Ishikawa (cell line): ENCODE data around the gene GIGYF1.

Source experiments
- CREB1 ChIP-seq: IDR thresholded peaks from 2 replicates; pipeline ENCODE4 v1.6.1; 2012; ENCODE audit warnings: low read depth
- EGR1 ChIP-seq: IDR thresholded peaks from 2 replicates; pipeline ENCODE4 v1.6.1; 2012
- EP300 ChIP-seq: IDR thresholded peaks from 2 replicates; pipeline ENCODE4 v1.6.1; 2012; ENCODE audit warnings: borderline replicate concordance
- NFIC ChIP-seq: IDR thresholded peaks from 2 replicates; pipeline ENCODE4 v1.6.1; 2012
- RAD21 ChIP-seq: IDR thresholded peaks from 2 replicates; pipeline ENCODE4 v1.6.1; 2012; ENCODE audit warnings: low read depth
- REST ChIP-seq: IDR thresholded peaks from 2 replicates; pipeline ENCODE4 v1.6.1; 2012; ENCODE audit warnings: low read depth, mild to moderate bottlenecking
- TAF1 ChIP-seq: IDR thresholded peaks from 2 replicates; pipeline ENCODE4 v1.6.1; 2012; ENCODE audit warnings: low read depth, mild to moderate bottlenecking
- YY1 ChIP-seq: IDR thresholded peaks from 2 replicates; pipeline ENCODE4 v1.6.1; 2012; ENCODE audit warnings: low read depth
- TF ChIP-seq, protein P1 (sequence below): IDR thresholded peaks from 2 replicates; pipeline ENCODE4 v1.6.1; 2012

DNA sequence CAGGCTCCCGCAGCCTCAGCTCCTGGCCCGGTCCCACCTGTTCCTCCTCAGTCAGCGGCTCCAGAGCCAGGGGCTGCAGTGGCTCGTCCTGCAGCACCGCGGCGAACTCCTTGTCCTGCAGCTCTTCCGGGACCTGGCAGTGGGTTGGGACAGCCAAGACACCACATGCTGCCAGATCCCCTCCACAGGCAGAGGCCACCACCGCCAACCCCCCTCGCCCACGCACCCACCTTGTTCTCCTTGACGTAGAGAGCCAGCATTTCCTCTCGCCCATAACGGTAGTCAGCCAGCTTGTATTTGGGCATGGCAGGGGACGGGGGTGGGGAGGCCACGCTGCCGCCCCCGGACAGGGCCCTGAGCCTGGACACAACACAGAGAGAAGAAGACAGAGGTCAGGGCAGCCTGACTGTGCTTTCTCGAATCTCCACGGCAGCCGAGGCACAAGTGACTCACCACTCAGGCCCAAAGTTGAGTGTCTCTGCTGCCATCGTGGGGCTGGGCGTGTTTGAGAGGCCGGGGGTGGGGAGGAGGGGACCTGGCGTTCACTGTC, 6.2 kb downstream of the GIGYF1 start:
- TF ChIP-seq NFIC (no peak), CREB1 (no peak), EP300 (no peak), RAD21 (no peak), EGR1 (no peak), TAF1 (no peak), YY1 (no peak), REST (no peak)
- TF ChIP-seq, protein P1, sequence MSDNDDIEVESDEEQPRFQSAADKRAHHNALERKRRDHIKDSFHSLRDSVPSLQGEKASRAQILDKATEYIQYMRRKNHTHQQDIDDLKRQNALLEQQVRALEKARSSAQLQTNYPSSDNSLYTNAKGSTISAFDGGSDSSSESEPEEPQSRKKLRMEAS, result no peak
